Ascending aorta (tissue), 2 donors: ENCODE measurements around the gene DCP2. TPM values are rescaled to one million over a fixed set of nuclear protein-coding genes. Genes with fewer than 3 reads are reported as not detected.

Source experiments
- DNase-seq, 2 donors: peaks; one replicate each; pipeline ENCODE4 v3.0.0-alpha.2; 2019; ENCODE audit warnings: low spot score in 2 of 2
- H3K27ac ChIP-seq, 2 donors: fragments of 200-600 bp; sonication (generic); one replicate each; pipeline ENCODE4 v1.5.1; 2016 to 2017; ENCODE audit warnings: mild to moderate bottlenecking in 1 of 2
- H3K27me3 ChIP-seq: fragments of 200-600 bp; sonication (generic); one replicate; pipeline ENCODE4 v1.5.1; 2017
- H3K36me3 ChIP-seq, 2 donors: fragments of 200-600 bp; sonication (generic); one replicate each; pipeline ENCODE4 v1.5.1; 2016
- H3K4me1 ChIP-seq, 2 donors: fragments of 200-600 bp; sonication (generic); one replicate each; pipeline ENCODE4 v1.5.1; 2016 to 2017; ENCODE audit warnings: mild to moderate bottlenecking in 1 of 2
- H3K4me3 ChIP-seq, 2 donors: fragments of 200-600 bp; sonication (generic); one replicate each; pipeline ENCODE4 v1.5.1; 2016 to 2017; ENCODE audit warnings: mild to moderate bottlenecking in 1 of 2
- H3K9me3 ChIP-seq, 2 donors: fragments of 200-600 bp; sonication (generic); one replicate each; pipeline ENCODE4 v1.5.1; 2016
- CTCF ChIP-seq, 3 experiments: fragments of 200-600 bp in 2 of 3; fragments of 450-650 bp in 1 of 3; sonication (generic) in 2 of 3; IDR thresholded peaks; one replicate each; pipeline ENCODE4 v1.5.1; 2016 to 2019; ENCODE audit warnings: antibody characterized with exemption in 3 of 3, mild to moderate bottlenecking in 1 of 3, moderate library complexity in 1 of 3
- intact Hi-C: fragments of 100-400 bp; cut with DNase I; formaldehyde crosslinking; loops from one replicate; pipeline ENCODE4 v1.15.1; 2023
- total RNA-seq: library from RNA; depleted of rRNA; stranded (reverse); fragments of >200 nt; gene quantifications from one replicate; pipeline ENCODE4 v1.1.0, GENCODE V29; 2016

DCP2 gene
- total RNA-seq, 1 donor from 2014 or later, result 24.6 TPM

GRCh38 chr5:113003763-113004162 lies 27.2 kb downstream of the DCP2 start:
- no peak for TF ChIP-seq CTCF (IDR thresholded peaks at IDR 0.05)
- DNase-seq, result no peak
- Histone ChIP-seq H3K9me3 (no peaks in the 10 kb centered on the region), H3K4me1 (no peaks in the 10 kb centered on the region), H3K4me3 (no peak overlapping the region), H3K36me3 (peaks cover 27 to 48% of the 10 kb centered on the region in 2 donors), H3K27me3 (no peaks in the 10 kb centered on the region), H3K27ac (no peak overlapping the region)
- intact Hi-C loops, result no loop called here

GRCh38 chr5:113005454-113005853 lies 28.9 kb downstream of the DCP2 start:
- Histone ChIP-seq H3K27me3 (no peaks in the 10 kb centered on the region), H3K4me1 (no peaks in the 10 kb centered on the region), H3K9me3 (no peaks in the 10 kb centered on the region), H3K36me3 (peaks cover 27 to 53% of the 10 kb centered on the region in 2 donors), H3K27ac (no peak overlapping the region), H3K4me3 (no peak overlapping the region)
- no peak for DNase-seq
- intact Hi-C loops, result no loop called here
- TF ChIP-seq CTCF (IDR thresholded peaks at IDR 0.05), result no peak

GRCh38 chr5:113017881-113018635 lies 41.5 kb downstream of the DCP2 start:
- H3K9me3 ChIP-seq, result no peaks in the 10 kb centered on the region
- TF ChIP-seq CTCF (IDR thresholded peaks at IDR 0.05), result no peak
- no peaks in the 10 kb centered on the region for H3K27me3 ChIP-seq
- H3K4me1 ChIP-seq, result no peaks in the 10 kb centered on the region
- intact Hi-C loops, result no loop called here
- H3K4me3 ChIP-seq, result no peak overlapping the region
- H3K36me3 ChIP-seq, result peaks cover 13 to 26% of the 10 kb centered on the region in 2 donors
- no peak overlapping the region for H3K27ac ChIP-seq
- no peak for DNase-seq

GRCh38 chr5:113020461-113021273 lies 44.1 kb downstream of the DCP2 start:
- Histone ChIP-seq H3K27ac (no peak overlapping the region), H3K36me3 (peaks cover 4 to 18% of the 10 kb centered on the region in 2 donors), H3K4me3 (no peak overlapping the region), H3K9me3 (no peaks in the 10 kb centered on the region), H3K27me3 (no peaks in the 10 kb centered on the region), H3K4me1 (no peaks in the 10 kb centered on the region)
- TF ChIP-seq CTCF (IDR thresholded peaks at IDR 0.05), result no peak
- DNase-seq, result no peak
- intact Hi-C loops, result no loop called here

- no peaks in the 10 kb centered on the region for H3K9me3 ChIP-seq
- H3K36me3 ChIP-seq, result peaks cover 11 to 26% of the 10 kb centered on the region in 2 donors
- no peak overlapping the region for H3K4me3 ChIP-seq
- no peak overlapping the region for H3K27ac ChIP-seq
- no peaks in the 10 kb centered on the region for H3K27me3 ChIP-seq
- TF ChIP-seq CTCF (IDR thresholded peaks at IDR 0.05), result no peak
- no peak for DNase-seq
- no peaks in the 10 kb centered on the region for H3K4me1 ChIP-seq
- intact Hi-C loops, result no loop called here
Measured at GRCh38 chr5:113022661-113023060, 46.1 kb downstream of the DCP2 start.
